CD4-positive, alpha-beta T cell treated with Interleukin-21 for 1 hour (primary cell): ENCODE measurements around the gene PLCB1.
"Not testable (repeated sequence)": the region's sequence is repeated elsewhere in the genome, so short reads cannot be mapped to it uniquely, and the experiment has no call there.

Source experiments
- DNase-seq: peaks from one replicate; pipeline ENCODE4 v3.0.0-alpha.2; 2020

Gene PLCB1

GRCh38 chr20:8454137-8454712 lies 322.2 kb downstream of the PLCB1 start:
- DNase-seq = no peak

DNA sequence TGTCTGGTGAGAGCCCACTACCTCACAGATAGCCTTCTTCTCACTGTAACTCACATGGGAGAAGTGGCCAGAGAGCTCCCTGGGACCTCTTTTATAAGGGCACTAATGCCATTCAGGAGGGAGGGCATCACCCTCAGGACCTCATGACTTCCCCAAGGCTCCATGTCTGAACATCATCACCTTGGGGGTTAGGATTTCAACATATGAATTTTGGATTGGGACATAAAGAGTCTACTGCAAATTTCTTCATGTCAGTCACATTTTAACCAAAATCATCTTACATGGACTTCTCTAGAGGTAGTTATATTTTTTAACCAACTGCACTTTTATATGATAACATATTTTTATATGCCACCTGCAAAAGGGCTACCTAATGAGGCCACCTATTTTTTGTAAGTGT lies 324.7 kb downstream of the PLCB1 start:
- DNase-seq = no peak

DNA sequence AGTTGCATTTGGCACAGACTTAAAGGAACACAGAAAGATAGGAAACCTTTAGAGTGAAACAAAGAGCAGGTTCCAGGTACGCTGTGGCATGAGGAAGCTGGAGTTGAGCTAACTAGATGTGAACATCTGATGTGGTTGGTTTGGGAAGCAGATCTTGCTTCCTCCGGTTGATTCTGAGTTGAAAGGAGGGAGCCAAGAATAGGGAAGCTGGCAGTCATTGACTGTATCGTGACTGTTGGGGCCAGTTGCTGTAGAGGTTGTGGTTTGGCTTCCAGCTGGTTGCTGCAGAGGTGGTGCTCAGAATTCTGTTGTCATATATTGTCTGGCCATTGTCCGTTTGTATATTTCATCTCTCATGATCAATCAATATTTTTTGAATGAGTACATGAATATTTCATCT lies 325.9 kb downstream of the PLCB1 start:
- DNase-seq = no peak

- no peak for DNase-seq
Observed at GRCh38 chr20:8461186-8461585, 329.1 kb downstream of the PLCB1 start.

- DNase-seq = no peak
Observed at GRCh38 chr20:8464368-8464767, 332.3 kb downstream of the PLCB1 start.

DNA sequence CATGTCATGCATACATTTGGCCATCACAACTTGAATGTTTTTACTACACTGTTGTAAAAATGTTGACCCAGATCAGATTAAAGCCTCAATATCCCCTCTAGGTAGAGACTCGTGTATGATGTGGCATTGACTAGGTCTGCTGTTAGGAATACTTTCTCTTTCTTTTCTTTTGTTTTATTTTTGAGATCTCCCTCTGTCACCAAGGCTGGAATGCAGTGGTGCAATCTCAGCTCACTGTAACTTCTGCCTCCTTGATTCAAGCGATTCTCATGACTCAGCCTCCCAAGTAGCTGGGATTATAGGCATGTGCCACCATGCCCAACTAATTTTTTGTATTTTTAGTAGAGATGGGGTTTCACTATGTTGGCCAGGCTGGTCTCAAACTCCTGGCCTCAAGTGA lies 334.7 kb downstream of the PLCB1 start:
- DNase-seq = not testable (repeated sequence)

DNA sequence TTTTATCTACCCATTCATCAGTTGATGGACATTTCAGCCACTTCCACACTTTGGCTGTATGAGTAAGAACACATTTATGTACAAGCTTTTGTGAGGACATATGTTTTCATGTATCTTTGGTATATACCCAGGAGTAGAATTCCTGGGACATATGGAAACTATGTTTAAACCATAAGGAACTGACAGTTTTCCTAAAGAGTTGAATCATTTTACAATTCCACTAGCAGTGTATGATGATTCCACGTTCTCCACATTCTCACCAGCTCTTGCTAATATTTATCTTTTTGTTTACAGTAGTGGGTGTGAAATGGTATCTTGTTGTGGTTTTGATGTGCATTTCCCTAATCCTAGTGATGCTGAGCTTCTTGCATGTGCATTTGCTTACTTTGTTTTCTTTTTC lies 338.1 kb downstream of the PLCB1 start:
- DNase-seq = no peak

DNA sequence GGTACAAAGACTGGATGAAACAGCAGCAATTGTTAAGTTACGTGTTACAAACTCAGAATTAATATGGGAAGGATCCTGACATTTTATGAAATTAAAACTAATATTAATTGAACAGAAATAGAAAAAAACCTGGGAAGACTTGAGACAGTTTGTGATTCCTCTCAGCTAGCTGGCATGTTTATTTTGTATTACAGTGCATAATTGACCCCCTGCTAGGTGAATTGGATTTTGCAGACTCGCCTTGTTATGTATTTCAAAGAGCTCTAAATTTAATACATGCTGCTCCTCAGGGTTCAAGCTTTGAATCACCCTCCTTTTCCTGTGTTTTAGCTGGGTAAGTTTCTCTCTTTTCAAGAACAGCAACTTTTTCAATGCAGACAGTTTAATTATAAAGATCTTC lies 339.4 kb downstream of the PLCB1 start:
- no peak for DNase-seq

DNA sequence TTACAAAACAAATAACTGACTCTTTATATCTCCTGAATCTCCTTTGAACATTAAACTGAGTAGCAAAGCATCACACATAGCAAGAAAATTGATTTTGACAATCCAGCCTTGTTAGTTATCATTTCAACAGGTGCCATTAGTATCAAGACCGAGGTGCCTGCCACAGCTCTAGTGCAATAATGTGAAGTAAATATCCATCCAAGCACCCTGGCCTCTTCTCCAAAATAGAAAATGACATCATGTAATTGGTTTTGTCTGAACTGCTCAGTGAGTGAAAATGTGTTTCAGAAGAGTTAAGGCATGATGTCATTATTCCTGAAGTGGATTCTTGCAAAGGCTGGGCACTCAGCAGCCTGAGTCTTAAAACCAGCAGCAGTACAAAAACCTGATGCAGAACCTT lies 341.4 kb downstream of the PLCB1 start:
- DNase-seq = no peak

DNA sequence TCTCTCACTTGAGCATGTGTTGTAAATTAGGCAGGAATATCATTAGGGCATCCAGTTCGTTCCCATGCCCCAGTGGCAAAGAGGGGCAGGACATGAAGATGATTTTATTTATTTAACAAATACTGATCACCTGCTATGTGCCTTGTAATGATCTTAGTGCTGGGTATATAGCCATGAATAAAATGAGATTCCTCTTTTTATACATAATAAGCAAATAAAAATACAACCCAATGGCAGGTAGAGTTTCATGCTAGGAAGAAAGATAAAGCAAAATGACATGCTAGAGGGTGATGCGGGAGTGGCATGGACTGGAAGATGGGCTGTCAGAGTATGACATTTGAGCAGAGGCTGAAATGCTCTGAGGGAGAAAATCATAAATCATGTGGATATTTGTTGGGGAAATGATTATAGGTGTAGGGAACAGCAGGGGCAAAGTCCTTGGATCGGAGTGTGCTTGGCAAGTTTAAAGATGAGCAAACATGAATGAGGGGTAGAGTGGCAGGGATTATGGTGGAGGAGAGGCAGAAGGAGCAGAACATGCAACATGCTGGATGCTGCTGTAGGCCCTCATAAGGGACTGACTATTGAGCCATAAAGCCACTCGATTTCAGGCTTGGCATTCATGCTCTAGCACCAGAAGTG lies 342.1 kb downstream of the PLCB1 start:
- no peak for DNase-seq

GRCh38 chr20:8476021-8476420 lies 344.0 kb downstream of the PLCB1 start:
- no peak for DNase-seq

GRCh38 chr20:8480597-8480996 lies 348.5 kb downstream of the PLCB1 start:
- DNase-seq = no peak

DNA sequence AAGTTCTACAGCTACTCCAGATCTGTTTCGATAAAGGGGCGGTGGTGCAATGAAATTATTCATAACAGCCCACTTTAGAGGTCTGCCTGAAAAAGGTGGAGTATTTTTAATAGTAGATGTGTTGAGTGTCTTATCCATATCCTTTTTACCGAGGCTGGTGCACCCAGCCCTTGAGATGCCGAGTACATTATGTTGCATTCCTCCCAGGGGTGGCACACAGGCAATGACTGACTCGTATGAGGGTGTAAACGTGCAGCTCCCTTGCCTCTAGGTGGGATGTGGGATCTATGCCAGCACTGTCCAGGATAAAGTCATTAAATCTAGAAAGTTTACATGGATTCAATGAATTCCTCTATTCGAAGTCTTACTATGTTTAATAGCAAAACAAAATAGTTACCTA lies 355.6 kb downstream of the PLCB1 start:
- DNase-seq = no peak

GRCh38 chr20:8489094-8489883 lies 357.2 kb downstream of the PLCB1 start:
- no peak for DNase-seq

DNA sequence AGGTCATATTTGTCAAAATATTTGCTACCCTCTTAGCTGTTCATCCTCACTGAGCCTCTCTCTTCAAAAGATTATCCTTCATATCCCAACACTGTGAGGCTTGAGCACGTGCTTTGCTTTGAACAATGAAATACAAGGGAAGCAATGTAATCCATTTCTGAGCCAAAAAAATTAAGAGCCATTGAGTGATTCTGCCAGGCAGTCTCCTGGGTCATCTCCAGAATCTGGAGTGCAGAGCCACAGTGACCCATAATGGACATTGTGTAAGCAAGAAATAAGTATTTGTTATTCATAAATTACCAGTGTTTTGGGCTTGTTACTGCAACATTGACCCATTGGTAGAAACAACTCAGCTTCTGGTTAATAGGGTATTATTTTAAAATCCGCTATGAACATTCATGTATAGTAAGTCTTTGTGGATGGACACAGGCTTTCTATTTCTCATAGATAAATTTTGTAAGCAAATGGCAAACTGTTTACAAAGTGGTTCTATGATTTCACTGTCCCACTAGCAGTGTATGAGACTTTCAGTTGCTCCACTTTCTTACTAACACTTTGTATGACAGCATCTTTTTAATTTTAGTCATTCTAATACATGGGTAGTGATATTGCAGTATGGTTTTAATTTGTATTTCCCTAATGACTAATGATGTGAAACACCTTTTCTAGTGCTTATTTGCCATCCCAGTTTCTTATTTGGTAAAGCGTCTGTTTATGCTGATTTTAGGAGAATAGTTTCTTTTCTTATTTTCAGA lies 358.2 kb downstream of the PLCB1 start:
- DNase-seq = no peak

GRCh38 chr20:8492173-8492572 lies 360.1 kb downstream of the PLCB1 start:
- no peak for DNase-seq

- DNase-seq = no peak
Observed at GRCh38 chr20:8498571-8498970, 366.5 kb downstream of the PLCB1 start.

DNA sequence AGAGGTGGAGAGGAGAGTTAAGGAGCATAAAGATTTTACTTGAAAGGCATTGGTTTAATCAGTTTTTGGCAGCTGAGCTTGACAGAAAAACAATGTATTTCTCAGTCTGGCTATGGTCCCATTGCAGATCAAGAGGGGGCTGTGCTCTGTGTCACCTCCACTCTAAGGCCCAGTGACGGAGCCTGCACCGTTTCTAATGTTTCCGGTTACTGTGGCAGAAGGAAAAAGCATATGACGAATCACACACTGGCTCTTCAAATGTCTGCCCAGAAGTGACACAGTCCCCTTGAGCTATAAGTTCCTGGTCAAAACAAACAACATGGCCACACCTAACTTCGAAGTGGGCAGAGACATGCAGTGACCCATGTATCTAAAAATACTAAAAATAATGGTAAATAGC lies 372.0 kb downstream of the PLCB1 start:
- DNase-seq = no peak

GRCh38 chr20:8505476-8506200 lies 373.6 kb downstream of the PLCB1 start:
- no peak for DNase-seq

DNA sequence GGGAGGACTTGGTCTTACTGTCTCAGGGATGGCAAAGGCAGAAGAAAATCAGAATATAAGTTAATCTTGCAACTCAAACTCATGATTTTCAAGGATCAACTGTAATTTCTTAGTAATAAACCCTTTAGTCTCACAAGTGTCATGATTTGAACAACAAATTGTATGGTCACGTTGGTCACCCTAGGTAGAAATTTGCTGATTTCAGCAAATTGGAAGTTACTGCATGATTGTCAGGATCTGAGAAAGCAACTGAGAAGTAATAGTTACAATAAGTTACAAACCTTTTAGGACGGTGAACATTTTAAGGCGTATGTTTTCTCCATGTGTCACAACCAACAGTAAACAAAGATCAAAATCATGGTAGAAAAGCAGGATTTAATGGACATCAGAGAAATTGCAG lies 375.2 kb downstream of the PLCB1 start:
- no peak for DNase-seq

- DNase-seq = no peak
Observed at GRCh38 chr20:8509809-8510208, 377.7 kb downstream of the PLCB1 start.

- DNase-seq = no peak
Observed at GRCh38 chr20:8510808-8511207, 378.7 kb downstream of the PLCB1 start.

- DNase-seq = no peak
Observed at GRCh38 chr20:8512003-8512402, 379.9 kb downstream of the PLCB1 start.
